SKM-1 (cell line): ENCODE results near the gene VWA5A.
"Not testable (repeated sequence)": the region's sequence is repeated elsewhere in the genome, so short reads cannot be mapped to it uniquely, and the experiment has no call there.

Source experiments
- DNase-seq: peaks from one replicate; lab custom pipeline; 2025; ENCODE audit not compliant: unreplicated experiment; lab: John Stamatoyannopoulos, UW

Gene VWA5A

GRCh38 chr11:124168796-124169195, 53.5 kb downstream of the VWA5A start:
- no peak for DNase-seq

GRCh38 chr11:124170315-124170714, 55.1 kb downstream of the VWA5A start:
- not testable (repeated sequence) for DNase-seq

GRCh38 chr11:124170801-124171586, 55.7 kb downstream of the VWA5A start:
- no peak for DNase-seq

GRCh38 chr11:124172101-124172500, 56.9 kb downstream of the VWA5A start:
- DNase-seq = no peak

GRCh38 chr11:124172599-124172998, 57.3 kb downstream of the VWA5A start:
- no peak for DNase-seq

GRCh38 chr11:124174001-124174583, 58.8 kb downstream of the VWA5A start:
- no peak for DNase-seq

GRCh38 chr11:124176925-124177715, 61.9 kb downstream of the VWA5A start:
- DNase-seq = no peak

GRCh38 chr11:124179310-124179709, 64.1 kb downstream of the VWA5A start:
- DNase-seq = no peak

GRCh38 chr11:124183068-124183467, 67.8 kb downstream of the VWA5A start, which contains the start of gene OR10D3:
Gene OR10D3, plus strand, starts transcription at chr11:124183345. Its CDS starts 1,925 bp downstream, at chr11:124185270.
- no peak for DNase-seq

GRCh38 chr11:124190298-124191139, 75.3 kb downstream of the VWA5A start:
- no peak for DNase-seq

GRCh38 chr11:124193221-124194010, 78.2 kb downstream of the VWA5A start:
- peak; percentile 23 for DNase-seq

GRCh38 chr11:124194293-124195188, 79.3 kb downstream of the VWA5A start:
- no peak for DNase-seq

- peak; percentile 48 for DNase-seq
Measured at GRCh38 chr11:124195189-124195734, 80.0 kb downstream of the VWA5A start.
